ENCODE measurements around the gene JAK1.

GRCh38 chr1:64942118-64942517, 24.2 kb downstream of the JAK1 start:
- TF ChIP-seq EP300 (IDR thresholded peaks at IDR 0.05): no peak
- no peak for TF ChIP-seq CTCF (IDR thresholded peaks at IDR 0.05)
- no peak for TF ChIP-seq POLR2A (IDR thresholded peaks at IDR 0.05)
- TF ChIP-seq POLR2AphosphoS5 (IDR thresholded peaks at IDR 0.05): no peak

Data from sigmoid colon (tissue), 4 donors.